Mucosa of rectum (tissue), 2 donors: ENCODE data around the gene NAT8L.

ENCODE experiments used
- H3K27ac ChIP-seq, 2 donors: one replicate each; pipeline ENCODE4 v1.7.0; 2013; ENCODE audit warnings: inconsistent platforms in 2 of 2, low read depth in 2 of 2, low read length in 2 of 2
- H3K27me3 ChIP-seq, 2 donors: one replicate each; pipeline ENCODE4 v1.7.0; 2013; ENCODE audit warnings: low read length in 2 of 2; ENCODE audit not compliant: control insufficient read depth in 2 of 2, insufficient read depth in 2 of 2
- H3K36me3 ChIP-seq, 2 donors: one replicate each; pipeline ENCODE4 v1.7.0; 2013; ENCODE audit warnings: low read length in 2 of 2; ENCODE audit not compliant: control insufficient read depth in 2 of 2, insufficient read depth in 2 of 2
- H3K4me1 ChIP-seq, 2 donors: one replicate each; pipeline ENCODE4 v1.7.0; 2013; ENCODE audit warnings: low read length in 2 of 2, mild to moderate bottlenecking in 1 of 2; ENCODE audit not compliant: control insufficient read depth in 2 of 2, insufficient read depth in 2 of 2
- H3K4me3 ChIP-seq, 2 donors: one replicate each; pipeline ENCODE4 v1.7.0; 2013; ENCODE audit warnings: low read length in 2 of 2
- H3K9ac ChIP-seq, 2 donors: one replicate each; pipeline ENCODE4 v1.7.0; 2013; ENCODE audit warnings: low read length in 2 of 2, low read depth in 1 of 2, mild to moderate bottlenecking in 1 of 2
- H3K9me3 ChIP-seq, 2 donors: one replicate each; pipeline ENCODE4 v1.7.0; 2013; ENCODE audit warnings: low read length in 2 of 2; ENCODE audit not compliant: control insufficient read depth in 2 of 2
- donor health status: healthy.
- donor health status: Normal muscosa, but diverticular disease.

Gene NAT8L

DNA sequence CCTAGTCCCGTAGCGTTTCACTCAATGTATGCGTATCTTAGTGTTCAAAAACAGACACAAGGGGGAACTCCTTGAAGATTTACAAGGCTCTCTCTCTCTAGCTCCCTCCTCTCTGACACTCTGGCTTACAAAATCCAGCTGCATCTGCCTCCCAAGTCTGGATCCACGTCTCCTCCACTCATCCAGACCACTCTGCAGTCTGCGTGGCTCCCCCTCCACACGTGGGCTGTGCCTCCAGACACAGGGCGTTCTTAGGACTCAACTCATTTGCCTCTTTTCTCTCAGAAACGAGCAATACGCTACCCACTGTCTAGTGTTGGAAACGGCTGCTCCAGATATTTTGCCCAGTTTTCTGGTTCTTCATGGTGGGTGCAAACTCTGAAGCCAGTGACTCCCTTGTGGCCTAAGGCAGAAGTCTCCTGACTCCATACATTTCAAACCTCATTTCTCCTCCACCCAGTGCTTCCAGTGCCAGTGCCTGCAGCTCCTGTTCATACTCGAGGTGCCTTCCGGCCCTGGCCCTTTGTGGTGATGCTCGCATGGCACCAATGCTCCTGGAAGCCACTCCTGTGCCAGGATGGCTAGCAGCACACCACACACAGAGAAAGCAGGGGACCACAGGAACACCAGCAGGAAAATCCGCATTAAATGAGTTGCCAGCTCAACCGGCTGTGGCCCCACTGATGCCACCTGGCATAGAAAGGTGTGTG is 24.1 kb downstream of the NAT8L start:
- Histone ChIP-seq H3K27me3 (no peaks in the 10 kb centered on the region), H3K4me1 (no peaks in the 10 kb centered on the region), H3K4me3 (no peak overlapping the region), H3K27ac (no peak overlapping the region), H3K9me3 (no peaks in the 10 kb centered on the region), H3K36me3 (no peaks in the 10 kb centered on the region), H3K9ac (no peak overlapping the region)

DNA sequence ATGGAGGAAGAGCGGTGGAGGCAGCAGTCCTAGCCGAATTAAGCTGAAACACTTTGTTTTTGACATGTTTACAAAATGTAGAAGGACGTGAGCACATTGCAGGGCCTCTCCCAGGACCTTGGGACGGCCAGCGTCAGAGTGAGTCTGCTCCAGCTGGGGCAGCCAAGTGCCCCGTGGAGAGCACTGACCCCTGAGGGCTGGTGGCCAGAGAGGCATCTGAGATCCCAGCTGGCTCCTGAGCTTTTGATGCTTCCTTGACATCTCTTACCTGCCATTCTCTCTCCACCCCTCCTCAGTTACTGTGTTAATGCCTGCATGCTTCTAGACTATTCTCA is 24.7 kb downstream of the NAT8L start:
- no peak overlapping the region for H3K9ac ChIP-seq
- no peaks in the 10 kb centered on the region for H3K27me3 ChIP-seq
- no peak overlapping the region for H3K27ac ChIP-seq
- no peak overlapping the region for H3K4me3 ChIP-seq
- H3K36me3 ChIP-seq: no peaks in the 10 kb centered on the region
- no peaks in the 10 kb centered on the region for H3K4me1 ChIP-seq
- H3K9me3 ChIP-seq: no peaks in the 10 kb centered on the region

DNA sequence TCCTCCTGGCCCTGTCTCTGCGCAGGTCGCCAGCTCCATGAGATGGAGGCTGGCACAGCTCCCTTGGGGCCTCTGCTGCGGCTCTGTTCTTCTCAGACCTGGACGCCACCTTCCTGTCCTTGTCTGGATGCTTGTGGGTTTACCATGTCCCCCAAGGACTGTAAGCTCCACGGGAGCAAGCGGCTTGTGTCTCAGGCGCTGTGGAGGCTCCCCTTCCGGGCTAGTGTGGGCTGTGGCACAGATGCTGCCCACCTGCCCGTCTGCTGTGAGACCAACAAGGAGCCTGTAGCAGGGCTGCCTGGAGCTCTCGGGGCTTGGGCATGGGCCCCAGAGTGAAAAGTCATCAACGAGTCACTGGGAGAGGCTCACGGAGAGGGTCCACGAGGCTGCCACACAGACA is 25.2 kb downstream of the NAT8L start:
- H3K27ac ChIP-seq: no peak overlapping the region
- H3K4me1 ChIP-seq: no peaks in the 10 kb centered on the region
- H3K9ac ChIP-seq: no peak overlapping the region
- no peaks in the 10 kb centered on the region for H3K9me3 ChIP-seq
- H3K36me3 ChIP-seq: no peaks in the 10 kb centered on the region
- no peaks in the 10 kb centered on the region for H3K27me3 ChIP-seq
- no peak overlapping the region for H3K4me3 ChIP-seq

DNA sequence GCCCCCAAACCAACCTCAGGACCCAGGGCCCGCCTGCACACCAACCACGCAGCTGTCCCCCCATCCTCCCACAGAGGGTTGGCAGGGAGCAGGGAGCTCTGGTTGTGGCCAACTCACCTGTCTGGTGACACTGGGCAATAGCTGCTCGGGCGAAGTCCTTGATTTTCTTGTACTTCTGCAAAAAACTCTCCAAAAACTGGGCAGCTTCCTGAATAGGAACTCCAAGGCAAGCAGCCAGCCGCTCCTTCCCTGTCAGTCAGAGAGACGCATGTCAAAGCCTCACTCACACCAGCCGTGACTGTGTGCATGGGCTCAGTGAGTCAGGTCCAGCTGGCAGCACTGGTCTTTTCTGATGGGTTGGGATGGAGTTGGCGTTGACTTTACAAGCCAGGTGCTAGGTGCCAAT is 26.4 kb downstream of the NAT8L start:
- Histone ChIP-seq H3K4me3 (no peak overlapping the region), H3K36me3 (no peaks in the 10 kb centered on the region), H3K27ac (no peak overlapping the region), H3K9ac (no peak overlapping the region), H3K9me3 (no peaks in the 10 kb centered on the region), H3K4me1 (no peaks in the 10 kb centered on the region), H3K27me3 (no peaks in the 10 kb centered on the region)

DNA sequence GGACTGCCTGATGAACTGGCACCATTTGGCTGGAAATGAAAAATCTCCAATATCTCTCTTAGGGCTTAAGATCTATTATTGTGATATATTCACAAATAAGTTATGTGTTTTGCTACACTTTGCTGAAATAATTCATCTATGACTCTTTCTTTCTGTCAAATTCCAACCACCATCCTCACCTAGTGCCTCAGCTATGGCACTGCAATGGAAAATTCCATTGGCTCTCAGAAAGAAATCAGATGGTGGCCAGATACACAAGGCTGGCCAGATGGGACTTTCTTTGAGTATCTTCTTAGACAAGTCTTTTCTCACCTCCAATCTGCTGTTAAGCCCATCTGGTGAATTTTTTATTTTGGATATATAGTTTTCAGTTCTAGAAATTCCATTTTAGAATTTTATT is 28.0 kb downstream of the NAT8L start:
- H3K9ac ChIP-seq: no peak overlapping the region
- no peak overlapping the region for H3K27ac ChIP-seq
- no peaks in the 10 kb centered on the region for H3K27me3 ChIP-seq
- no peak overlapping the region for H3K4me3 ChIP-seq
- H3K36me3 ChIP-seq: no peaks in the 10 kb centered on the region
- no peaks in the 10 kb centered on the region for H3K4me1 ChIP-seq
- no peaks in the 10 kb centered on the region for H3K9me3 ChIP-seq

DNA sequence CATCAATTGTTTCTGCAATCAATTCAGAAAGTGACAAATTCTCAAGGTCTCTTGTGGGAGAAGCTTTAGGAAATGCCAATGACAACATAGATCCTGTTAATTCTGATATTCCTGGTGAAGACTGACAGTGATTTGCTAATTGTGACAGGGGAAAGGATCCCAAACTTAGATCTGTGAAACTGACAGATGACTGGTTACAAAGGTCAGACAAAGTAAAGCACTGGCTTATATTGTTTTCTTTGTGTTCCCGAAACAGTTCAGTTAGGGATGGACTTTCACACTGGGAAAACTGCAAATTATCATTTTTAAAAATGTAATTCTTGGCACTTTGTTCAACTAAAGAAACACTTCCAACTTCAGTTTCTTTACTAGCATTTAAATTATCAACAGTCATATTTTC is 30.1 kb downstream of the NAT8L start:
- Histone ChIP-seq H3K9me3 (no peaks in the 10 kb centered on the region), H3K27ac (no peak overlapping the region), H3K36me3 (no peaks in the 10 kb centered on the region), H3K9ac (no peak overlapping the region), H3K4me1 (no peaks in the 10 kb centered on the region), H3K27me3 (no peaks in the 10 kb centered on the region), H3K4me3 (no peak overlapping the region)

DNA sequence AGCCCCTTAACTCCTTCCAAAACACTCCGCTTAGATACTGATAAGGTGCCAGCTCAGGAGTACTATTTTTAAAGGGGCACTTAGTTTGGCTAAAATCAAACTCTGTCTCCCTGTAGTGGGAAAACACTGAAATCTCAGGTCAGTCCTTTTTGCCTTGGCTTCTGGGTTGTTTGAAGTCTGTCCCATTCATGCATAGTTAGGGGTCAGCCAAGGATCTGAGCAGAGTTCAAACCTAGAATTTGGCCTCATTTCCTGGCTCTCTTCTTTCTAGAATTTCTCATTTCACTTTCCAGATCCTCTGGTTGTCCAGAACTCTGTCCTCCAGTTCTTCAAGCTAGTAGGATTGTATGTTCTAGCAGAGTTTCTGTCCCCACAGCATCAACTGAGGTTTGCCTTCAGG is 31.5 kb downstream of the NAT8L start:
- Histone ChIP-seq H3K4me1 (no peaks in the 10 kb centered on the region), H3K4me3 (no peak overlapping the region), H3K27me3 (no peaks in the 10 kb centered on the region), H3K9ac (no peak overlapping the region), H3K36me3 (no peaks in the 10 kb centered on the region), H3K9me3 (no peaks in the 10 kb centered on the region), H3K27ac (no peak overlapping the region)

DNA sequence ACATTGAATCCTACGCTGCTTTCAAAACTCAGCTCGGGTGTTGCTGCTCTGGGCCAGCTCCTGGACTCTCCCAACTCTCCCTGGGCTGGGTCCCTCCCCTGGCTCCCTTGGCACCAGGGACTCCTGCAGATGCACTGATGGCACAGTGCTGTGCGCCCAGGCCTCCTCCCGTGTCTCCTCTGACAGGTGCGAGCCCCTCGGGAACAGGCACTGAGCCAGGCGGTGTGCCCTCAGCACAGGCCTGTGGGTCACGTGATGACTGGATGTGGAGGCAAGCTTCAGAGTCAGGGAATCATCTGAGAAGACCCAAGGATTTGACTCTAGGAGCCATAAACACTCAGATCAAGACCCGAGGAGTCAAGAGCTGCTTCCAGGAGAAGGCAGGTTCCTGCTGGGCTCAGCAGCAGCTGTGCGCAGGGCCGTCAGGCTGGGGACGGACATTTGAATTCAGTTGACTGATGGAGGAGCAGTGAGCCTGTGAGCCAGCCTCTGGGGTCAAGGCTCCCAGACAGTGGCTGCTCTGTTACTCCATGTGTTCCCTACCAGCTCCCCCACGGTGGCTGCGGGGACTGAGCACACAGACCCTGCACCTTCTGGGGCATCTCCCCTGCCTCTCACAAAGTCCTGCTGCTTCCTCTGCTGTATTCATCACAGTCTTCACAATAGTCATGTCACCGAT is 33.0 kb downstream of the NAT8L start:
- no peak overlapping the region for H3K4me3 ChIP-seq
- no peak overlapping the region for H3K9ac ChIP-seq
- no peaks in the 10 kb centered on the region for H3K36me3 ChIP-seq
- no peaks in the 10 kb centered on the region for H3K4me1 ChIP-seq
- no peak overlapping the region for H3K27ac ChIP-seq
- no peaks in the 10 kb centered on the region for H3K9me3 ChIP-seq
- H3K27me3 ChIP-seq: no peaks in the 10 kb centered on the region

DNA sequence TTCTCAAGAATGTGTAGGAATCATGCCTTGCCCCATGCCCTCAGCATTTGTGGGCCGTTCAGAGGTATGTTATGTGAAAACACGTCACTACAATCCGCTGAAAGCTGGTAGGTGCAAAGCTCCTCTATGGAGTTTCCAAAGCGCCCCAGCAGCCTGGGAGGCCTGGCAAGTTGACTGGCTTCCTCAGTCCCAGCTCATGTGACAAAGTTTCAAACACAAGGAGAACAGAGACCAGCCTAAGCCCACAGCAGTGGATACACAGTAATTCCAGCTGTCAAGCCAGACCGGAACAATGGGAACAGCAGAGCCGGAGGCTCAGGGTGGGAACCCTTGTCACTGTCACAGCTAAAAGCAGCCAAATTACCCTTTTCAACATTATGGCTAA is 33.5 kb downstream of the NAT8L start:
- Histone ChIP-seq H3K4me1 (no peaks in the 10 kb centered on the region), H3K9ac (no peak overlapping the region), H3K27me3 (no peaks in the 10 kb centered on the region), H3K36me3 (no peaks in the 10 kb centered on the region), H3K27ac (no peak overlapping the region), H3K4me3 (no peak overlapping the region), H3K9me3 (no peaks in the 10 kb centered on the region)

DNA sequence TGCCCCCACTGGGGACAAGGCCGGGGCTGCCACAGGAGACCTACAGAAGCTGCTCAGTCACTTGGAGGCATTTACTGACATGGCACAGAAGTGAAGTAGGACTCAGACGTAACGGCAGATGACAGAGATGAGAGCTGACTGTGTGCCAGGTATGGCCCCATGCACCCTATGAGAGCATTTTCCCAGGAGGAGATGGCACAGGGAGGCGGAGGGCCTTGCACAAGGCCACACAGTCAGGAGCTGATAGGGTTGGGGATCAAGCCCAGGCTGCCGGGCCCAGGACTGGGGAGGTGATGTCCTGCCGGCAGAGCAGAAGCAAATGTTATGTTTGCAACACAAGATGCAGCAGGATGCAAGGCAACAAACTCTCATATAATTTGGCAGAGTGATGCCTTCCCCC is 34.1 kb downstream of the NAT8L start:
- H3K4me3 ChIP-seq: no peak overlapping the region
- no peaks in the 10 kb centered on the region for H3K27me3 ChIP-seq
- H3K27ac ChIP-seq: no peak overlapping the region
- no peaks in the 10 kb centered on the region for H3K36me3 ChIP-seq
- no peaks in the 10 kb centered on the region for H3K9me3 ChIP-seq
- no peaks in the 10 kb centered on the region for H3K4me1 ChIP-seq
- H3K9ac ChIP-seq: no peak overlapping the region
